GM15510 (cell line): Measurements from ENCODE around the gene RERE.

Experiments
- POLR2A ChIP-seq: IDR thresholded peaks from 3 replicates; pipeline ENCODE4 v1.6.1; 2011; ENCODE audit warnings: borderline replicate concordance; ENCODE audit not compliant: insufficient read length; ENCODE audit errors: extremely low read depth

RERE gene

DNA sequence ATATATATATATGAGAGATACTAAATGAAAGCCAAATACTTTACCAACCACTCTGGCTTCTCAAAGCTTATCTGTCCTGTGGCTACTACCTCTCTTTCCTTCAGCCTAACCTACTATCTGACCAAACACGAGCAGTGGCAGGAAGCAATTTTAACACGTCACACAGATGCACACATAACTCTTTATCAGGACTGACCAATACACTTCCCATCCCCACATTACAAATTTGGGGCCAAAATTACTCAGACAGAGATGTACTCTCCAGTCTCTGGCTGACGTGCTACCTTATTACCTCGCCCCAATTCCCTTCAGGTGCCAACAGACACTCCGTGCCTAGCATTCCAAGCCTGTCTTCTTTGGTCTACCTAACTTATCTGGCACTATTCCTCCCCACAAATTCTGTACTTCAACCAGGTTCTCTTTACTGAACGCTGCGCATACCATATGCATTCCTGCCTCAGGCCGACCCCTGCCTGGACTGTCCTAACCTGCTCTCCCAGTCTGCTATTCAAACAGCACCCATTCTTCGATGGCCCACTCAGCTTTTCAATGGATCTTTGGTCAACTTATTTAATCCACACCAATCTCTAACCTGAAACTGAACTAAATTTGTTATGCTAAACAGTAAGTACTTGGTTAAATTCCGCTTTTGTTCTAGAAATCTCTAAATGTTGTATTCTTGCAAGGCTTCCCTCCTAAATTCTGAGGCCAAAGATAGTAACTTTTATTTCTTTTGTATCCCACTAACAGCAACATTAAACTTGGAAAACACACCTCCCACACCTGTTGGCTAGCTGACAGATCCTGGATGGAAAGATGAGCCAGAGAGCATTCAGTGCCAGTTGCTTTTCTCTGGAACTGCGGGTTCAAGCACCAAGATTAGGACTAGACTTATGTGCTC lies 27.9 kb downstream of the RERE start:
- no peak for TF ChIP-seq POLR2A

DNA sequence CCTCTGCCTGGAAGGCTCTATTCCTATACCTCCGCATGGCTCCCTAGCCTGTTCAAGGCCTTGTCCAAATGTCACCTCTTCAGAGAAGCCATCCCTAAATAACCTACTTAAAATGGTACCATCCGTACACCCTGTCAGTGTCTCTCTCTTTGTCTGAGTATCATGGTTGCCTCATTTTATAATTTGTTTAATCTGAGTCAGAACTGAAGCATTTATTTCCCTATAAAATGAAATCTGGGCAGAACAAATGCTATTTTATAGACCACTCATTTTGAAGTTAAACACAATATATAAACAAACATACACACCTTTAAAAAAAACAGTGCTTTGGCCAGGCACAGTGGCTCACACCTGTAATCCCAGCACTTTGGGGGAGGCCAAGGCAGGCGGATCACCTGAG lies 30.2 kb downstream of the RERE start:
- TF ChIP-seq POLR2A, result no peak

DNA sequence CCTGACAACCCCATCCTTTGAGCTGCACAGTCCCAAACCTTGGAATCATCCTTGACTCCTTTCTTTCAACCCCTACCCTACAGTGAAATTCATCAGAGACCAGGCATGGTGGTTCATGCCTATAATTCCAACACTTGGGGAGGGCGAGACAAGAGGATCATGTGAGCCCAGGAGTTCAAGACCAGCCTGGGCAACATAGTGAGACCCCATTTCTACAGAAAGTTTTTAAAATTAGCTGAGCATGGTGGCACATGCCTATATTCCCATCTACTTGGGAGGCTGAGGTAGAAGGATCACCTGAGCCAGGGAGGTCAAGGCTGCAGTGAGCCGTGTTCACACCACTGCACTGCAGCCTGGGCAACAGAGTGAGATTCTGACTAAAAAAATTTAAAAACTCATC lies 34.5 kb downstream of the RERE start:
- TF ChIP-seq POLR2A, result no peak

DNA sequence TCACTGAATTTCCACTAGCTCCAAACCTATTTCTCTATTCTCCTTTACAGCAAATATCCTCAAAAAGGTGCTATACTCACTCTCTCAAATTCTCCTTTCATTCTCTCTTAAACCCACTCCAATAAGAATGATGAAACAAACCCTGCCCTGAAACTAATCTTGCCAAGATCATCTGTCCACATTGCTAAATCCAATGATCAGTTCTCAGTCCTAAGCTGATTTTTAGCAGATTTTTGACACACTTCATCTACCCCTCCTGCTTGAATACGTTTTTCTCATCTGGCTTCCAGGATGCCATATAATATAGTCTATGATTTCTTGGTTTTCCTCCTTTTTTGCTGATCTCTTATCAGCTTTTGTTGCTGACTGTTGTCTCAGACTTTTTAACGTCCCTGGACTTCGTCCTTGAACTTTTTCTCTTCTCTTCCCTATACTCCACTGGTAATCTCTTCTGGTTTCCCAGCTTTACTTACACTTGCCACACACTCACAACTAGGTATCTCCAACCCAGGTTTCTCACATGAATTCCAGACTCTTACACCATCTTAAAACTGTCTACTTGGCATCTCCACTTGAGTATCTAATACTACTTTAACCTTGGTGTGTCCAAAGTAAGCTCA lies 35.3 kb downstream of the RERE start:
- no peak for TF ChIP-seq POLR2A

DNA sequence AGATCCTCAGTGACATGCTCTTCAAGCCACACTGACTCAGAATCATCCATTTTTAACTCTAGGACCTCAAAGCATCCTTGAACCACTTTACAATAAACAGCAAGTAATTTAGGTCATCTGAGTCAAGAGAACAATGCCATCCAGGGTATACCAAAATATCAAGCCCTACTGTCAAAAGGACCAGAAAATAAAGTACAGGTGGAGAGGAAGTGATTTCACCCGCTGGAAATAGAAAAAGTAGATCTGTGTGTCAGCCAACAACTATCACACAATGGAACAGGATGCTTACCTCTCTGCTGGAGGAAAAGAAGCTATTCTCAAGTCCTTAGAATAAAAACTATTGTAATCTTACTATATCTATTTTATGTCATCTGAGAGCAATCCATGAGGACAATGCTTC lies 37.0 kb downstream of the RERE start:
- TF ChIP-seq POLR2A, result no peak

DNA sequence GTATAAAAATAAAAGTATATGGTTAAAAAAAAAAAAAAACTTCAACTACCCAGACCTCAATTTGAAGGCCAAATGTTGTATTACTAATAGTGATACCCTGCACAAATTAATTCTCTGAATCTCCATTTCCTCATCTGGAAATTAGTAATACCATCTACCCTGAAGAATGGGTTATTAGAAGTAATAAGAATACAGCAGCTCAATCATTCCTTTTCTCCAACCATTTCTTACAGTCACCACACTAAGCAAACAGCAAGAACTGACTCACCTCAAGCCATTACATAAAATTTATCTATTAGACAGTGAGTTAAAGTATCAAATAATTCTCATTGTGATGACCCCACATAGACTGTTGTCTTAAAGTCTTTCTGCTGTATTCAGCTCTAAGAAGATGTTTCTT lies 39.6 kb downstream of the RERE start:
- TF ChIP-seq POLR2A, result no peak

DNA sequence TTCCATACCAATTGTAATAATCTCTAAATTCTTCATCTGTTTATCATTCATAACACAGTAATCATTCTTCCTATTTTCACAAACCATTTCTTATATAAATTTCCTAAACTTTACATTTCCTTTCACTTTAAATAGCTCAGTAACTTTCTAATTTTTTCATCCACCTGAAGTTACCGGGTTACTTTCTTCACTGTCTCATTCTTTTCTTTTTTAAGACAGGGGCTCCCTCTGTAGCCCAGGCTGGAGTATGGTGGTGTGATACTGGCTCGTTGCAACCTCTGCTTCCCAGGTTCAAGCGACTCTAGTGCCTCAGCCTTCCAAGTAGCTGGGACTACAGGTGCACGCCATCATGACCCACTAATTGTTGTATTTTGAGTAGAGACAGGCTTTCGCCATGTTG lies 41.3 kb downstream of the RERE start:
- no peak for TF ChIP-seq POLR2A

DNA sequence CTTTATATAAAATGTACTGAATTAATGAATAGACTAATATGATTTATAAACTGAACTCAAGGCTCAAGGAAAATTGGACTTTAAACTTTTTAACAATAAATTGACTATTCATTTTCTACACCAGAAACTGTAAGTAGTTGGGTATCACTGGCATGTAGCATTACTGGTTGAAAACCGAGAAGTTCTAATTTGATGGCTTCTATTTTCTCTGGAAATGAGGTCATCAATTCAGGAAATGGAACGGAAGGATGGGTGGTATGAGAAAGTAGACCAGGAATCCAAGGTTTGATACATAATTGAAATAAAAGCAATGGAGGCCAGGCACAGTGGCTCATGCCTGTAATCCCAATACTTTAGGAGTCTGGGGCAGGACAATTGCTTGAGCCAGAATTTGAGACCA lies 50.4 kb downstream of the RERE start:
- no peak for TF ChIP-seq POLR2A

DNA sequence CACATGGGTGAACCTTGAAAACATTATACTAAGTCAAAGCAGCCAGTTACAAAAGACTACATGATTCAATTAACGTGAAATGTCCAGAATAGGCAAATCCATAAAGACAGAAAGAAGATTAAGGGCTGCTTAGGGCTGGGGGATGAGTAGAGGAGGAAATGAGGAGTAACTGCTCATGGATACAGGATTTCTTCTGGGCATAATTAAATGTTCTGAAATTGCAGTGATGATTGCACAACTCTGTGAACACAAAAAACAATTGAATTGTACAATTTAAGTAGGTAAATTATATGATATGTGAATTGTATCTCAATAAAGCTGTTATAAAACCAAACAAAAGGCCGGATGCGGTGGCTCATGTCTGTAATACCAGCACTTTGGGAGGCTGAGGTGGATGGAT lies 52.2 kb downstream of the RERE start:
- no peak for TF ChIP-seq POLR2A

DNA sequence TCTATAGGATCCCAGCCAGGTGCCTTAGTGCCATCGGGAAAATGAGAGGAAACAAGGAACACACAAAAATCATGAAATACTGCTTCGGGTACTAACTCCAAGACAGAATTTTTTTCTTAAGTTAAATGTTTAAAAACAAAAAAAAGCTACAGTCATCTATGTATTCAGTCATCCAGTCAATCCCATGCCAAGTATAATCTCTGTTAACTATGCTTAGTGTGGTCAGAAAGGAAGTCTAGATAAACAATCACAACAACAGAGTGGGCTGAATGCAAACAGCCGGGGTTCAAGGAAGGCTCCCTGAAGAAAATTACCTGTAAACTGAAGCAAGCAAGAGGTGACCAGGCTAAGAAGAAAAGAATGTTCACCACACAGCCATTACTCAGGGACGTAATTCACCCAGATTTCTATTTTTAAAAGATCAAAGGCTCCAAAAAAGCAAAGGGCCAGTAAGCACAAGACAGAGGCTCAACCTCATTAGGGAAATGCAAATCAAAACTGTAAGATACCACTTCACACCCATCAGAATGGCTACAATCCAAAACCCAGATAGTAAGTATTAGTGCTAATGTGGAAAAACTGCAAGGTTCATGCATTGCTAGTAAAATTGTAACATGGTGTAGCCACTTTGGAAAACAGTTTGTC lies 53.0 kb downstream of the RERE start:
- no peak for TF ChIP-seq POLR2A

DNA sequence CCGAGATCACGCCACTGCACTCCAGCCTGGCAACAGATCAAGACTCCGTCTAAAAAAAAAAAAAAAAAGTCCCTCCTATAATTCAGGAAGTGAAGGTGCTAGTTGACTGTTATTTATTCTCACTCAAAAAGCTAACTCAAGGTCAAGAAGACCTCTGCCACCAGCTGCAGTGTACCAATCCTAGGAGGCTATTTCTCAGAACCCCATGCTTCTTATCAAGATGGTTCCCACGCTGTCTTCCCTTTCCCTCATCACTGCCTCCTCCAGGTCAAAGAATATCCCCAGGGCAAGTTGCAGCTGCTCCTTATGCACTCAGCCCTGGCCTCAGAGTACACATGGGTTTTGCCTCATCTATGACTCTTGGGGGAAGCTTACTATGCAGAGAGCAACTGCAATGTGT lies 53.6 kb downstream of the RERE start:
- no peak for TF ChIP-seq POLR2A

DNA sequence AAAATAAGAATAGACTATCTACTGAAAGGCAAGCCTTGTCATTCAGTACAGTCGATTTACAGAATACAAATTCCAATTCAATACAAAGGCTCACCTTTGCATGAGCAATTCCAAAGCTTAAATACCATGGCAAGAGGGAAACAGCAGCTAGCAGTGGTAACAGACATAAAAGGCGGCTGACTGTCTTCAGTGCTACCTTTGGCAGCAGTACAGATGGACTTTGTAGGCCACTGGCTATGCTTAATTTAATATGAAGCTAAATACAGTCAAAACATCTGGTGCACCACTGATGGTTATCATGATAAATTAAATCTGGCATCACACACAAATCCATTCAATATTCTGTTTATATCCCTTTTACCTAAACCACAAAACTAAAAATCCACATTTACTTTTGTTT lies 62.4 kb downstream of the RERE start:
- TF ChIP-seq POLR2A, result no peak

DNA sequence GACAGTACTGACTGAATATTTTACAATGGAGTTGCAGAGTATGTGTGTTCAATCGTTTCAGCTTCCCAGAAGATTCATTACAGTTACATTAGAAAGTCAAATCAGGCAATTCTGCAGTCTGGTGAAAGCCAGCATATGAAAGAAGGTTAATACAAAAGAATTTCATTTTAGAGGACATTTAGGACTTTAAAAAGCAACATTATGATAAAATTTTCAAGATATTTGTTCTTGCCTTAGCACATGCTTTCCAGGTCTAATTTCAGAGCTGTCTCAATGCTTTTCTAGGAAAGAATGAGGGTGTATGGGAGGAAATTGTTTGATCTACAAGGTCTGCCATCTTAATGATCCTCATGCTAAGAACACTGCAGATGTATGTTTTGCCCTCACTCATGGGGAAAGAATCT lies 63.2 kb downstream of the RERE start:
- TF ChIP-seq POLR2A, result no peak

DNA sequence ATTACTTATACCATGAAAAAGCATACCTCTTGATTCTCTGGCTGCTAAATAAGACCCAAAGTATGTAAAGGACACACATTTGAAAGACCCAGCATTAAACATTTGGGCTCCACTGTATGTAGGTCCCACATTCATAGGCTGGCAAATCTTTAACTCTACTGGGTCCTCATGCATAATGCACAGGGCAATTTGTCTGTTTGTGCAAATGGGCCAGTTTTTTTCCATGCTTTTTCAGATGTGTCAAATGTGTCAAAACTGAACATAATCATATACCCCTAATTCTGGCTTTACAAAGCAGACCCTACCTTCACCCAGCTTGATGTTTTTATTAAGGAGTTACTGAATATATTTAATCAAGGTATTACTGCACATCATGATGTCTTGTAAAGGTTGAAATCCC lies 63.7 kb downstream of the RERE start:
- TF ChIP-seq POLR2A, result no peak

DNA sequence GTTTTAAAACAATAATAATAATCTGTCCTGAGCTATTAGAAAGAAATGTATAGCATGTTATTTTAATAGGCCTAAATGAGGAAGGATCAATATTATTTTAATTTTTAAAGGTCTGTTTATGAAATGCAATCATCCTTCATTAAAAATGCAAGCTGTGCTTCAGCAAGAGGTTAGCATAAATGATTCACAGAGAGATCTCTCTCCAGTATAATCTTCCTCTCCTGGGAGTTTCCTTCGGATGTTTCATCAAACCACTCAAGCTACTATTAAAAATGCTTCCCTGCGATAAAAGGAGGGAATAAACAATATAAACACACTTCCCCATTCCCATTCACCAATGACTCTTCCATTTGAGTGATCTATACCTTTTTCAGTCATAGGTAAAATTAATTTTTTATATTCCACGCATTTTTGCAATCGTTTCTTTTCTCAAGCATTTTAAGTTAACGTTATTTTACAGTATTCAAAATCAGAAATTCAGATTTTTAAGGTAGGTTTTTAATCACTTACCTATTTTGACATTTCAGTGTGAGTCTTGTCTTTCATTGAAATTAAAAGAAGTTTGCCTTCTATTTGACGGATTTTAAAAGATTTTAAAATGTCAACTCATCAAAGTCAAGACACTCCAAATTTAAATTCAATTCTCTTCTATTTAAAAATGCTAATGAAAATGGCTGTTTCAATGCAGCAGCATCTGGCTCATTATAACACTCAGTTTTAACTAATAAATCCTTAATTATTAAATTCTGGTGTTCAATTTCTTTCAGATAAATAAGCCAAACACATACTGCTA lies 64.3 kb downstream of the RERE start:
- no peak for TF ChIP-seq POLR2A

DNA sequence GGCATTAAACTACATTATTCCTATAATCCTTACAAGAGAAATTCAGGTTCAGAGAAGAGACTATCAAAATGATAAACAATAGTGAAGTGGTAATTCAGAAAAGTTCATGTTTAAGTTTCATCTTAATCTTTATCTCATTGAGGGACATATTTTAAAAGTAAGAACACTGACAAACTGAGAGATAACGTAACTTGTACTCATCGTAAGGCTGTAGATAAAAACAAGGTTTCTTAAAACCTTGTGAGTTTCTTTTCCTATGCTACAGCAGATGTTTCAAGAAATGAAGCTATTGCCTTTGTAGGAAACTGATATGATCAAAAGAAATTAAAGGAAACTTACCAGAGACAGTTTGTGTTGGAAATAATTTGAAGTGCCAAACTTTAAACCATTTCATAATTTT lies 65.0 kb downstream of the RERE start:
- TF ChIP-seq POLR2A, result no peak

DNA sequence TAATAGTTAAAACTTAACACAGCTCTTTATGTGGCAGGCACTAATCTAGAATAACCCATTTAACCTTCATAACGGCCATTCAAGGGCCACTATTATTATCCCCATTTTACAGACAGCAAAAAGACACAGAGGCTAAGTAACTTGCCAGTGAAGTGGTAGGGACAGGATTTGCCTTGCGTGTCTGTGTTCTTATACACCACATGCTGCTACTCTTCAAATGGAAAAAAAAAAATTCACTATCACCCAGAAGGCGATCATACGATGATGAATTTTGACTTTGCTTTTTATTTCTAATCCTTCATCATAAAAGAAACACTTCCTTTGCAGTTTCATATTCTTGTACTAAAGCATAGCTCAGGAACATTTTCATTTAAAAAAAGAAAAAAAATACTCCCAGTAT lies 65.5 kb downstream of the RERE start:
- TF ChIP-seq POLR2A, result no peak
